ENCODE data around the gene CDKAL1.
"Not testable (repeated sequence)": the region's sequence is repeated elsewhere in the genome, so short reads cannot be mapped to it uniquely, and the experiment has no call there.

The CDKAL1 gene

GRCh38 chr6:20605061-20605460, 70.8 kb downstream of the CDKAL1 start:
- no peak overlapping the region for H3K4me3 ChIP-seq (ENCODE audit: low read depth, low read length)
- DNase-seq (ENCODE audit: low read depth): no peak
- TF ChIP-seq, protein P1, sequence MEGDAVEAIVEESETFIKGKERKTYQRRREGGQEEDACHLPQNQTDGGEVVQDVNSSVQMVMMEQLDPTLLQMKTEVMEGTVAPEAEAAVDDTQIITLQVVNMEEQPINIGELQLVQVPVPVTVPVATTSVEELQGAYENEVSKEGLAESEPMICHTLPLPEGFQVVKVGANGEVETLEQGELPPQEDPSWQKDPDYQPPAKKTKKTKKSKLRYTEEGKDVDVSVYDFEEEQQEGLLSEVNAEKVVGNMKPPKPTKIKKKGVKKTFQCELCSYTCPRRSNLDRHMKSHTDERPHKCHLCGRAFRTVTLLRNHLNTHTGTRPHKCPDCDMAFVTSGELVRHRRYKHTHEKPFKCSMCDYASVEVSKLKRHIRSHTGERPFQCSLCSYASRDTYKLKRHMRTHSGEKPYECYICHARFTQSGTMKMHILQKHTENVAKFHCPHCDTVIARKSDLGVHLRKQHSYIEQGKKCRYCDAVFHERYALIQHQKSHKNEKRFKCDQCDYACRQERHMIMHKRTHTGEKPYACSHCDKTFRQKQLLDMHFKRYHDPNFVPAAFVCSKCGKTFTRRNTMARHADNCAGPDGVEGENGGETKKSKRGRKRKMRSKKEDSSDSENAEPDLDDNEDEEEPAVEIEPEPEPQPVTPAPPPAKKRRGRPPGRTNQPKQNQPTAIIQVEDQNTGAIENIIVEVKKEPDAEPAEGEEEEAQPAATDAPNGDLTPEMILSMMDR (conservative IDR thresholded peaks at IDR 0.05; ENCODE audit: low read depth, low read length): no peak

GRCh38 chr6:20605581-20605980, 71.3 kb downstream of the CDKAL1 start:
- no peak for DNase-seq (ENCODE audit: low read depth)
- H3K4me3 ChIP-seq (ENCODE audit: low read depth, low read length): no peak overlapping the region
- TF ChIP-seq, protein P1 (conservative IDR thresholded peaks at IDR 0.05; ENCODE audit: low read depth, low read length): no peak

DNA sequence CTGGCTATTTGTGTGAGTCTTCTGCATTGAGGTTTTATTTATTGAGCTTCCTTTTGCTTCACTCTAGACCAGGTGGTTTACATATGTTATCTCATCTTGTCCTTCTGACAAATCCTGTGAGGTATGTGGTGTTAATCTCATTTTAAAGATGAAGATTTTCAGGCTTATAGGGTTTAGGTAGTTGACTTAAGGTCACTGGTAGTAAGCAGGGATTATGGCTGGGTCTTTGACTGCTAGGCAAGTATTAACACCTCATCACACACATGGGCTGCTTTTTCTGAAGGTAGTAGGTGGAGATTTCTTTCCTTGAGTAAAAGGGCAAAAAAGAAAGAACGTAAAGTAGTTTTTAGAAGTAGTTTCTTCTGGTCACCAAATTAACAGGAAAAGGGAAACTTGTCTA, 72.6 kb downstream of the CDKAL1 start:
- DNase-seq (ENCODE audit: low read depth): no peak
- H3K4me3 ChIP-seq (ENCODE audit: low read depth, low read length): no peak overlapping the region
- TF ChIP-seq, protein P1 (conservative IDR thresholded peaks at IDR 0.05; ENCODE audit: low read depth, low read length): no peak

DNA sequence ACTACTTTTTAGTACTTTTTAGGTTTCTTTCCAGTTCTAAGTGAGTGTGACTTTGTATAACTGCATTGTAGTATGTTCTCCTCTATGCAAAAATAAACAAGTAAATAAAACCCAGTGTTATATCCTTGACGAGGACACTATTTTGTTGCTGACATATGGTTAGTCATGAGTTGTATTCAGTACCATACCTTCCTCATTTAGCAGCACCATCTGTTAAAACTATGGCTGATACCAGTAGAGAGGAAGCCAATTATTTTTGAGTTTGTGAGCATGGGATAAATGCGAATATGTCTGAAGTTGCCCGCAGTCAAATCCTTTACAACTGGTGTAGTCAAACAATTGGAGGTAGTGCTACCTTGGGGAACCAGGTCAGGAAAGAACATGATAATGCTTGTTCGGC, 74.1 kb downstream of the CDKAL1 start:
- no peak for DNase-seq (ENCODE audit: low read depth)
- TF ChIP-seq, protein P1 (conservative IDR thresholded peaks at IDR 0.05; ENCODE audit: low read depth, low read length): no peak
- H3K4me3 ChIP-seq (ENCODE audit: low read depth, low read length): no peak overlapping the region

DNA sequence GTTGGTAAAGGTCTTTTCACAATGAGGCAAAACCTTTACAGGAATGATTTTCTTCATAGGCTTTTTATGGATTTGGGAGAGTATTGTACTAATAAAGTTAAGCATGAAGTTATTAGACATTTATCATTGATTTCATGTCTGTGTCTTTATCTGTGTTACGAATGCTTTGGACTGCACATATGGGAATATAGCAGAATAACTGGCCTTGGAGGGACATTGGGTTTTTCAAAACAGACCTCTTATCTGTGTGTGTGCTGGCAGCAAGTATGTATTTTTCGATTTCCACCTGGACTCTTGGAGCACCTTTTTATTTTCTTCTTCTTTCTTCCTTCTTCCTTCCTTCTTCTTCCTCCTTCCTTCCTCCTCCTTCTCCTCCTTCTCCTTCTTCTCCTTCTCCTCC, 74.6 kb downstream of the CDKAL1 start:
- TF ChIP-seq, protein P1 (conservative IDR thresholded peaks at IDR 0.05; ENCODE audit: low read depth, low read length): no peak
- DNase-seq (ENCODE audit: low read depth): no peak

GRCh38 chr6:20609924-20610323, 75.7 kb downstream of the CDKAL1 start:
- not testable (repeated sequence) for DNase-seq (ENCODE audit: low read depth); H3K4me3 ChIP-seq (ENCODE audit: low read depth, low read length)

More for the DNA sequence above, 74.6 kb downstream of the CDKAL1 start:
- H3K4me3 ChIP-seq (ENCODE audit: low read depth, low read length): no peak overlapping the region

- TF ChIP-seq, protein P1 (conservative IDR thresholded peaks at IDR 0.05; ENCODE audit: low read depth, low read length): no peak
- no peak overlapping the region for H3K4me3 ChIP-seq (ENCODE audit: low read depth, low read length)
- DNase-seq (ENCODE audit: low read depth): peak; percentile 51
Observed at GRCh38 chr6:20610636-20611370, 76.5 kb downstream of the CDKAL1 start.

GRCh38 chr6:20617537-20617936, 83.3 kb downstream of the CDKAL1 start:
- H3K4me3 ChIP-seq (ENCODE audit: low read depth, low read length); DNase-seq (ENCODE audit: low read depth): not testable (repeated sequence)

Measured in choroid plexus epithelial cell (primary cell).